ENCODE results near the gene TMEM126A. TPM values are rescaled to one million over a fixed set of nuclear protein-coding genes. Genes with fewer than 3 reads are reported as not detected.

TMEM126A gene
- total RNA-seq, 2 donors from 2014 or later, result 11.0 to 25.4 TPM

DNA sequence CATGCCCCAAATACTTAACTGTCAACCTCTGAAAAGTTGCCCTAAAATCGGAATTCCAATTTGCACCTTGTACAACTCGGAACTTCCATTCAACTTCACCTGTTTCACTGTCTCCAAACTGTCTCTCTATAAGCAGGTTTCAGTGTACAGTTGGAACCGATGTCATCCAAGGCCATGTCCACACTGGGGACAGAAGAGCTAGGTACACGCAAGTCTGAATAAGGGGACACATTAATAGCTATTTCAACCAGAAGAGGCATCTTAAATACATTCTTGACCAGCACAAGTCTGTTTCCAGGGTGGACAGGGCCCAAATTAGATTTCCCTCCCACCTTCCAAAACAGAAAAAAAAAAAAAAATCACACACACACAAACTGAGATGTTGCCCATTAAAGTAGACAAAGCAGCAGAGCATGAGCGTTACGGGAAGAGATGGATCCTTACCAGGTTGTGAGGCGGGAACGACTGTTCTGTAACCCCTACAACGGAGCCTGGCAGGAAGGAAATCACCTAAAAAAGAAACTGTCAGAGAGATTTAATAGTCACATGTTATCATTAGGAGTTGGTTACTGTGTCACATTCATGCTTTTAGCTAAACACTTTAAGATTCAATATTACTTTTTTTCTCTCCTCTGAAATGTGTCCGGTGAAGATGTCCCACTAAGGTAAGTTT is 15.4 kb downstream of the TMEM126A start:
- no peaks in the 10 kb centered on the region for H3K9me3 ChIP-seq
- TF ChIP-seq, protein P1, sequence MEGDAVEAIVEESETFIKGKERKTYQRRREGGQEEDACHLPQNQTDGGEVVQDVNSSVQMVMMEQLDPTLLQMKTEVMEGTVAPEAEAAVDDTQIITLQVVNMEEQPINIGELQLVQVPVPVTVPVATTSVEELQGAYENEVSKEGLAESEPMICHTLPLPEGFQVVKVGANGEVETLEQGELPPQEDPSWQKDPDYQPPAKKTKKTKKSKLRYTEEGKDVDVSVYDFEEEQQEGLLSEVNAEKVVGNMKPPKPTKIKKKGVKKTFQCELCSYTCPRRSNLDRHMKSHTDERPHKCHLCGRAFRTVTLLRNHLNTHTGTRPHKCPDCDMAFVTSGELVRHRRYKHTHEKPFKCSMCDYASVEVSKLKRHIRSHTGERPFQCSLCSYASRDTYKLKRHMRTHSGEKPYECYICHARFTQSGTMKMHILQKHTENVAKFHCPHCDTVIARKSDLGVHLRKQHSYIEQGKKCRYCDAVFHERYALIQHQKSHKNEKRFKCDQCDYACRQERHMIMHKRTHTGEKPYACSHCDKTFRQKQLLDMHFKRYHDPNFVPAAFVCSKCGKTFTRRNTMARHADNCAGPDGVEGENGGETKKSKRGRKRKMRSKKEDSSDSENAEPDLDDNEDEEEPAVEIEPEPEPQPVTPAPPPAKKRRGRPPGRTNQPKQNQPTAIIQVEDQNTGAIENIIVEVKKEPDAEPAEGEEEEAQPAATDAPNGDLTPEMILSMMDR (IDR thresholded peaks at IDR 0.05), result no peak
- H3K27me3 ChIP-seq (replicated peaks; ENCODE audit: insufficient read depth), result no peaks in the 10 kb centered on the region
- H3K4me3 ChIP-seq, result peak overlapping the region; percentile 89
- ATAC-seq (ENCODE audit: insufficient number of reproducible peaks, low FRiP score, low read depth) (no peak), DNase-seq (ENCODE audit: low spot score) (no peak)
- H3K36me3 ChIP-seq, result no peaks in the 10 kb centered on the region
- H3K4me1 ChIP-seq (ENCODE audit: control insufficient read depth in 1 of 2, low read depth in 2 of 2), result peaks cover 28 to 47% of the 10 kb centered on the region in 2 donors
- H3K27ac ChIP-seq, result peak overlapping the region; percentile 94 to 99

DNA sequence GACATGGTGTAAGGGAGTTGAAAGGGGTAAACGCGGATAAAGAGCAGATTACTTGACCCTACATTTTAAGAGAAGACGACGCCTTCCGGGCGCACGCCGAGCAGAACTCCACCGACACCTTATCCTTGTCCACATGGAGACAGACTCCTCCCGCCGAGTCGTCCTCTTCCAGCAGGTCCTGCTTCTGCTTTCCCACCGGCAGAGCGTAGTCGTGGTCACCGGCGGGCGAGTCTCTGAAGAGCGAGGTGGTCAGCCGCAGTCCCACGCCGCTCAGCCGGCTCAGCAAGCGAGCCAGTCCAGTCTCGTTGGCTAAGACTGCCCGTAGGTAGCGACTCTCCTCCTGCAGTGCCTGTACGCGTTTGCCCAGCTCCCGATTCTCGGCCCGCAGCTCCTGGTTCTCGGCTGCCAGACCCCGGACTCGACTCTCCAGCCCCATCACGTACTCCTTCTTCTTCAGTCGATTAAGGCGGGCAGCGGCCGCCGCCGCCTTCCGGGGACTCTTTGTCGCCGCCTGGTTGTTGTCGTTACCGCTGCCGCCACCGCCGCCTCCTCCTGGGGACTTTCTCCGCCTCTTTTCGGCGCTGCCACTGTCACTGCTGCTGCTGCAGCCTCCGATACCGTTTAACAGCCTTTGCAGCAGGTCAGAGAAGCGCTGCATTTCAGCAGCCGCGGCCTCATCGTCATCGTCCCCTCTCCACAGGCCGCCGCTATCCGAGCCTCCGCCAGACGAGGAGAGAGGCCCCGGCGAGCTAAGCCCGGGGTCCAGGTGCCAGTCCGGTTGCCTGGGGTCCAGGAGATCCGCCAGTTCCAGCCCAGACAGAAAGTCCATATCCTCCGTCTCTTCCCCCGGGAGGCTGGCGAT is 16.2 kb downstream of the TMEM126A start:
- DNase-seq (ENCODE audit: low spot score) (peak; percentile 37), ATAC-seq (ENCODE audit: insufficient number of reproducible peaks, low FRiP score, low read depth) (peak; percentile 67)
- Histone ChIP-seq H3K27me3 (replicated peaks; ENCODE audit: insufficient read depth) (no peaks in the 10 kb centered on the region), H3K4me3 (peak overlapping the region; percentile 89), H3K9me3 (no peaks in the 10 kb centered on the region), H3K36me3 (no peaks in the 10 kb centered on the region), H3K4me1 (ENCODE audit: control insufficient read depth in 1 of 2, low read depth in 2 of 2) (peaks cover 27 to 39% of the 10 kb centered on the region in 2 donors), H3K27ac (peak overlapping the region; percentile 94 to 99)
- TF ChIP-seq, protein P1 (IDR thresholded peaks at IDR 0.05), result peak; percentile 49

DNA sequence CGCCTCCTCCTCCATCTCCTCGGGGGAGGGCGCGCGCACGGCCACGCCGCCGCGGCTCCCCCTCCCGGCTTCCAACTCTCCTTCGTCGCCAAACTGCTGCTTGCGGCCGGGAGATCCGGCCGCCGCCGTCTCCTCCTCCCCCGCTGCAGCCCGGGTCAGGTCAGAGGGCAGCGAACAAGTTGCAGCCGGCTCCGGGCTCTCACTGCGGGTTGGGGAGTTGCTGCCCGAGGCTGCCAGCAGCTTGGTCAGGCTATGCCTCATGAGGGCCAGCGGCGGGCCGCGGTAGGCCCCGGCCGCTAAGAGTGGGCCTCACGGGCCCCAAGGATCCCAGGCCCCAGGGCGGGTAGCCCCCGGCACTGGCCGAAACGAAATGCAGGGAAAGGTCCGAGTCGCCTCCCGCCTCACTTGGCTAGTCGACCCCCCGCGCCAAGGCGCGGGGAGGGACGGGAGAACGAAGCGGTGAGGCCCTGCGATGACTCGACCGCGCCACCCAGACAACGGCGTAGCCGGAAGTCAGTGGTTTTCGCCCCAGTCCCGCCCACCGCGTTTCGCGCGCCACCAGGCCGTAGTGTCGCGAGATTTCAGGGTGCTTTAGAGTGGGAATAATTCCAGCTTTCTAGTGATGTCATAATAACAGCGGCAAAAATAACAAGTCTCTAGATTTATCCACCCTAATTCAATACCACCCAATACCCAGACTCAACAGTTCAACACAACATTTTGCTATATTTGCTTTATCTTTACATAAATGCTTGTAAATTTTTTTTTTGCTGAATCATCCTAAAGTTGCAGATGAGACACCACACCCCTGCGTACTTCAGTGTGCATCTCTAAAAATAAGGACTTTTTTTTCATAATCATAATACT is 17.1 kb downstream of the TMEM126A start, which contains the start of gene CREBZF:
CREBZF (minus strand) TSS at position 515 of the 867 bp plus-strand sequence; CDS start at position 261, 254 bp downstream.
- peak within 1 kb of the TSS; percentile 94 to 99 for H3K27ac ChIP-seq
- no peaks in the 10 kb centered on the region for H3K36me3 ChIP-seq
- TF ChIP-seq, protein P1 (IDR thresholded peaks at IDR 0.05), result no peak
- H3K27me3 ChIP-seq (replicated peaks; ENCODE audit: insufficient read depth), result no peaks in the 10 kb centered on the region
- H3K9me3 ChIP-seq, result no peaks in the 10 kb centered on the region
- ATAC-seq (ENCODE audit: insufficient number of reproducible peaks, low FRiP score, low read depth), result peak; percentile 91
- peak; percentile 58 for DNase-seq (ENCODE audit: low spot score)
- peaks cover 27 to 30% of the 10 kb centered on the region in 2 donors for H3K4me1 ChIP-seq (ENCODE audit: control insufficient read depth in 1 of 2, low read depth in 2 of 2)
- H3K4me3 ChIP-seq, result peak within 1 kb of the TSS; percentile 89

DNA sequence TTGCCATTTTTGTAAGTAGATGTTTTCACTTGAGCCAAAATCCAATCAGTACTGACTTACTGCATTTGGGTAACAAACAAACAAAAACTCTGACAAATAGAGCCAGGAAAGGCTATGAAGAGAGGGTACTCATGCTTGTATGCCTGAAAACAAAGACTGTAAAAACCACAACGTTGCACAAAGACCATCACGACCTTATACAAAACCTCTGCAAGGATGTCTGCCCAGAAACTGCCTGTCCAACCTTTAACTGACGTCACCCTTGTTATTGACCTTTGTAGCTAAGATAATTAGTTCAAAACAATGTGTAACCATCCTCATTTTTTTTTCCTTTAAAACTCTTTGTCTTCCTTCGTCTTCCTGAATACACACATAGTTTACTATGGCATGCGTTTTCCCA is 18.0 kb downstream of the TMEM126A start:
- TF ChIP-seq, protein P1 (IDR thresholded peaks at IDR 0.05), result no peak
- no peak for ATAC-seq (ENCODE audit: insufficient number of reproducible peaks, low FRiP score, low read depth)
- peak overlapping the region; percentile 89 for H3K4me3 ChIP-seq

More for the DNA sequence above, 18.0 kb downstream of the TMEM126A start:
- no peaks in the 10 kb centered on the region for H3K36me3 ChIP-seq
- DNase-seq (ENCODE audit: low spot score), result no peak
- peak overlapping the region in 1 of 2 donors; percentile 94 for H3K27ac ChIP-seq
- no peaks in the 10 kb centered on the region for H3K9me3 ChIP-seq
- H3K27me3 ChIP-seq (replicated peaks; ENCODE audit: insufficient read depth), result no peaks in the 10 kb centered on the region
- peaks cover 21 to 22% of the 10 kb centered on the region in 2 donors for H3K4me1 ChIP-seq (ENCODE audit: control insufficient read depth in 1 of 2, low read depth in 2 of 2)
